Smooth muscle cell (in vitro differentiated cells): Measurements from ENCODE around the gene ZNF540. TPM values are rescaled to one million over a fixed set of nuclear protein-coding genes. Genes with fewer than 3 reads are reported as not detected.
"Not testable (repeated sequence)": the region's sequence is repeated elsewhere in the genome, so short reads cannot be mapped to it uniquely, and the experiment has no call there.

Experiments
- DNase-seq: peaks from one replicate; lab custom pipeline; 2025; ENCODE audit not compliant: unreplicated experiment; lab: John Stamatoyannopoulos, UW
- H2AFZ ChIP-seq: fragments of 200-600 bp; sonication (generic); 2 replicates; pipeline ENCODE4 v1.6.0; 2016; ENCODE audit warnings: antibody characterized with exemption, low read depth, mild to moderate bottlenecking
- H3F3A ChIP-seq: fragments of 200-600 bp; sonication (generic); 2 replicates; pipeline ENCODE4 v1.6.0; 2017; ENCODE audit warnings: antibody characterized with exemption, low read depth
- H3K27ac ChIP-seq: fragments of 200-600 bp; sonication (generic); 2 replicates; pipeline ENCODE4 v1.5.1; 2016; ENCODE audit warnings: low read depth, mild to moderate bottlenecking
- H3K27me3 ChIP-seq: fragments of 200-600 bp; sonication (generic); 2 replicates; pipeline ENCODE4 v1.6.1; 2016; ENCODE audit warnings: low read depth, mild to moderate bottlenecking
- H3K36me3 ChIP-seq: fragments of 200-600 bp; sonication (generic); 2 replicates; pipeline ENCODE4 v1.5.1; 2016; ENCODE audit warnings: low read depth
- H3K4me1 ChIP-seq: fragments of 200-600 bp; sonication (generic); 2 replicates; pipeline ENCODE4 v1.5.1; 2016; ENCODE audit warnings: low read depth
- H3K4me2 ChIP-seq: fragments of 200-600 bp; sonication (generic); 2 replicates; pipeline ENCODE4 v1.6.0; 2016; ENCODE audit warnings: mild to moderate bottlenecking
- H3K4me3 ChIP-seq: fragments of 200-600 bp; sonication (generic); 2 replicates; pipeline ENCODE4 v1.5.1; 2016; ENCODE audit warnings: mild to moderate bottlenecking
- H3K79me2 ChIP-seq: fragments of 200-600 bp; sonication (generic); 2 replicates; pipeline ENCODE4 v1.6.0; 2016; ENCODE audit warnings: low read depth, mild to moderate bottlenecking
- H3K9ac ChIP-seq: fragments of 200-600 bp; sonication (generic); 2 replicates; pipeline ENCODE4 v1.6.0; 2016; ENCODE audit warnings: low read depth
- H3K9me3 ChIP-seq: fragments of 200-600 bp; sonication (generic); replicated peaks from 2 replicates; pipeline ENCODE4 v1.5.1; 2016; ENCODE audit warnings: low read depth
- H4K20me1 ChIP-seq: fragments of 200-600 bp; sonication (generic); 2 replicates; pipeline ENCODE4 v1.6.0; 2016; ENCODE audit warnings: low read depth
- whole genome bisulfite sequencing: methylation state at CpG from one replicate; pipeline ENCODE4 v1.1.7; 2016; ENCODE audit warnings: low lambda C conversion rate; 5-methylcytosine and 5-hydroxymethylcytosine counted together
- polyA plus RNA-seq: library from polyadenylated mRNA; unstranded; fragments of >200 nt; fragmentation: Nextera tagmentation; extraction: Ambion mirVana; gene quantifications from 2 replicates; pipeline ENCODE4 v1.2.1, GENCODE V29; 2016
- total RNA-seq: library from RNA; depleted of rRNA; stranded (reverse); fragments of >200 nt; gene quantifications from 2 replicates; pipeline ENCODE4 v1.2.3, GENCODE V29; 2014
- TF ChIP-seq, protein P1 (sequence below): fragments of 200-600 bp; sonication (generic); IDR thresholded peaks from 2 replicates; pipeline ENCODE4 v1.5.1; 2017; ENCODE audit warnings: borderline replicate concordance, mild to moderate bottlenecking, antibody characterized with exemption; ENCODE audit not compliant: insufficient read depth, poor library complexity, severe bottlenecking

Gene ZNF540
- total and polyA plus RNA-seq, 2 experiments from 2014 or later: 0.70 TPM; not detected in 1

DNA sequence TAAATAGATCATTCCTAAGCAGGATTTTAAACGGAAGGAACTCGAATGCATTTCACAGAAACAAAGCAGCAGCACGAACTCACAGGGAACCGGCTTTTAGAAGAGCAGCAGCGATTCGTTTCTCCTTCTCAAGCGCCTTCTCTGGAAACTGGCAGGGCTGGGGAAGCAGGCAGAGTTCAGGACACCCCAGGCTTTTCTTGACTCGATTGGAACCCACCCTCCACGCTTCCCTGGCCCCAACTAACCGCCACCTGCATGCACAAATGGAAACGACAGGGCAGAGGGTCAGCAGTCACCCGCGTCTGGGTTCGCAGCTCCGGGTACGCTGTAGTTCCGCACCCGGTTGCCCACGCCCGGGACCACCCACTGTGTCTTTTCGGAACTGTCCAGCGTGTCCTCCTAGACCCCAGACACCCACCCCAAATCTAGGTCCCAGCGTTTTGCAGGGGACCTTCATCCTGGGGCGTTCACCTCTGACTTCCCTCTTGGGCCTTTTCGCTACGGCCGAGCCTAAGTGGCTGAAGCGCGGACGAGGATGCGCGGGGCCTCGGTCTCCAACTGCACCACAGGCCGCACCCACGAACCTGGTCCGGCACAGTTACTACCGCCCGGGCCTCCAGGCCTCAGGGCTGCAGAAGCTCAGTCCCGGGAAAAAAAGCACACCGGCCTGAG lies 60.1 kb downstream of the ZNF540 start:
- Histone ChIP-seq H4K20me1 (peaks cover 10% of the 10 kb centered on the region), H3K4me2 (peak overlapping the region; percentile 96), H3K9me3 (no peaks in the 10 kb centered on the region), H3K27ac (peak overlapping the region; percentile 32), H3F3A (peaks cover 11% of the 10 kb centered on the region), H3K27me3 (no peaks in the 10 kb centered on the region), H3K36me3 (peaks cover 2% of the 10 kb centered on the region), H3K4me3 (peak overlapping the region; percentile 82), H3K79me2 (peaks cover 49% of the 10 kb centered on the region), H2AFZ (peak overlapping the region; percentile 93), H3K9ac (peak overlapping the region; percentile 30), H3K4me1 (peaks cover 22% of the 10 kb centered on the region)
- 2% methylated on average over 40 of the region's 40 CpGs for WGBS
- TF ChIP-seq, protein P1, sequence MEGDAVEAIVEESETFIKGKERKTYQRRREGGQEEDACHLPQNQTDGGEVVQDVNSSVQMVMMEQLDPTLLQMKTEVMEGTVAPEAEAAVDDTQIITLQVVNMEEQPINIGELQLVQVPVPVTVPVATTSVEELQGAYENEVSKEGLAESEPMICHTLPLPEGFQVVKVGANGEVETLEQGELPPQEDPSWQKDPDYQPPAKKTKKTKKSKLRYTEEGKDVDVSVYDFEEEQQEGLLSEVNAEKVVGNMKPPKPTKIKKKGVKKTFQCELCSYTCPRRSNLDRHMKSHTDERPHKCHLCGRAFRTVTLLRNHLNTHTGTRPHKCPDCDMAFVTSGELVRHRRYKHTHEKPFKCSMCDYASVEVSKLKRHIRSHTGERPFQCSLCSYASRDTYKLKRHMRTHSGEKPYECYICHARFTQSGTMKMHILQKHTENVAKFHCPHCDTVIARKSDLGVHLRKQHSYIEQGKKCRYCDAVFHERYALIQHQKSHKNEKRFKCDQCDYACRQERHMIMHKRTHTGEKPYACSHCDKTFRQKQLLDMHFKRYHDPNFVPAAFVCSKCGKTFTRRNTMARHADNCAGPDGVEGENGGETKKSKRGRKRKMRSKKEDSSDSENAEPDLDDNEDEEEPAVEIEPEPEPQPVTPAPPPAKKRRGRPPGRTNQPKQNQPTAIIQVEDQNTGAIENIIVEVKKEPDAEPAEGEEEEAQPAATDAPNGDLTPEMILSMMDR: no peak
- DNase-seq: peak; percentile 41

DNA sequence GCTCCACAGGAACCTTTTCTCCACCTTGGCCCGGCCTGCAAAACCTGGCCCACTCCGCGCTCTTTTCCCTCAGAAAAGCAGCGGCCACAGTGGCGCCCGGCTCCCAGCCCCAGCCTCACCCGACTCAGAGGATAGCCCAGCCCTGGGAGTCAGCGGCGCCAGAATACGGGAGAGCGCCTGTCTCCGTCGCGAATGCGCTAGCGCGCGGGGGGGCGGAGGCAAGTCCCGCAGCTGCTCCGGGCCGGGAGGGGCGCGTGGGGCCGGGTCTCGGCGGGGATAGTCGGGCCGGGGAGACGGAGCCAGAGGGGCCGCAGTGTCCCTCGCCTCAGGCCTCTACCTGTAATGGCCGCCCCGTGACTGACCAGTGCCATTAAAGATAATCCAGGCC lies 60.6 kb downstream of the ZNF540 start, which contains the start of gene ZFP30:
Gene ZFP30 (minus strand): TSS at position 165 of the 388 bp plus-strand sequence. CDS start 7,643 bp downstream, outside the sequence.
- H2AFZ ChIP-seq: peak within 1 kb of the TSS; percentile 93
- no peaks in the 10 kb centered on the region for H3K27me3 ChIP-seq
- peak within 1 kb of the TSS; percentile 32 for H3K27ac ChIP-seq
- no peaks in the 10 kb centered on the region for H3K9me3 ChIP-seq
- no peaks in the 10 kb centered on the region for H3K36me3 ChIP-seq
- TF ChIP-seq, protein P1: no peak
- peak within 1 kb of the TSS; percentile 30 for H3K9ac ChIP-seq
- peak; percentile 85 for DNase-seq
- H3K4me1 ChIP-seq: peaks cover 22% of the 10 kb centered on the region
- H3K4me3 ChIP-seq: peak within 1 kb of the TSS; percentile 82
- H3F3A ChIP-seq: peaks cover 11% of the 10 kb centered on the region
- peaks cover 10% of the 10 kb centered on the region for H4K20me1 ChIP-seq
- peak within 1 kb of the TSS; percentile 96 for H3K4me2 ChIP-seq
- WGBS: under 1% methylated on average over 26 of the region's 34 CpGs
- H3K79me2 ChIP-seq: peaks cover 44% of the 10 kb centered on the region

DNA sequence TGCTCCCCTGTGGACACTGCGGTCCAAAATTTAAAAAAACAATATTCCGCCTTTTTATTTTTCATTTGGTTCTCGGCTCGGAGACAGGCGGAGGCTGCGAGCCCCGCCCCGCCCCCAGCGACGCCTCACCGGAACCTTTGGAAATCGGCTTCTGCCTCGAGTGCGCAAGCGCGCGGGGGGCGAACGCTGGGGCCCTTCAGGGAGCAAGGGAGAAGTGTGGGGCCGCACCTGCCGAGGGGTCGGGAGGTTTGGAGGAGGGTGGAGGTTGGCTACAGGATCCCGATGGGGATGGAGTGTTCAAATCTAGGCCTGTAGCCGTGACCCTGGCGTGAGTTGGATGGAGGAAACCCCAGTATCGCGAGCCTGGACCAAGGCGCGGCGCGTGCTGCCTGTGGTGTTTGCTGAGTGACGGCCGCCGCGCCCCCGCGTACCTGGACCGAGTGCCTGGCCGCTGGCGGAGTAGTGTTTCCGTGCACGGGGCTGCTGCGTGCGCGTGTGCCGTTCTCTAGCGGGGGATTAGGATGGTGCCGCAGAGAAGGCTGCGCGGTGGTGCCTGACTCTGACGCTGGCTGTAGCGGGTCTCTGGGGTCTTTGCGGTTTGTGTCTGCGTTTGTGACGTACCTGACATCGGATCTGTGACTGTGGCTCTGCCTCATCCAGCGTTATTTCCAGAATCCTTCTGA lies 61.2 kb downstream of the ZNF540 start:
- no peaks in the 10 kb centered on the region for H3K9me3 ChIP-seq
- H3K4me1 ChIP-seq: peaks cover 22% of the 10 kb centered on the region
- peak; percentile 85 for DNase-seq
- no peak overlapping the region for H3K9ac ChIP-seq
- H2AFZ ChIP-seq: peak overlapping the region; percentile 93
- no peaks in the 10 kb centered on the region for H3K27me3 ChIP-seq
- peak overlapping the region; percentile 96 for H3K4me2 ChIP-seq
- under 1% methylated on average over 56 of the region's 57 CpGs for WGBS
- TF ChIP-seq, protein P1: no peak
- H4K20me1 ChIP-seq: peaks cover 10% of the 10 kb centered on the region
- H3F3A ChIP-seq: peaks cover 11% of the 10 kb centered on the region
- peak overlapping the region; percentile 82 for H3K4me3 ChIP-seq
- H3K36me3 ChIP-seq: no peaks in the 10 kb centered on the region
- H3K27ac ChIP-seq: peak overlapping the region; percentile 32
- H3K79me2 ChIP-seq: peaks cover 38% of the 10 kb centered on the region

DNA sequence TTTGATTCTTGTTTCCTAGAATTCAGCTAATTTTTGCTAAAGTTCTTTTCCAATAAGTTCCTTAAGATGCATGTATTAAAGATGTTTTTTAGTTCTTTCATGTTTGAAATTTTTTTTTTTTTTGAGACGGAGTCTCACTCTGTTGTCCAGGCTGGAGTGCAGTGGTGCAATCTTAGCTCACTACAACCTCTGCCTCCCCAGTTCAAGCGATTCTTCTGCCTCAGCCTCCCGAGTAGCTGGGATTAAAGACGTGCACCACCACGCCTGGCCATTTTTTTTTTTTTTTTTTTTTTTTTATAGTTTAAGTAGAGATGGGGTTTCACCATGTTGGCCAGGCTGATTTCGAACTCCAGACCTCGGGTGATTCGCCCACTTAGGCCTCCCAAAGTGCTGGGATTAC lies 62.5 kb downstream of the ZNF540 start:
- peaks cover 25% of the 10 kb centered on the region for H3K79me2 ChIP-seq
- not testable (repeated sequence) for H2AFZ ChIP-seq, H3K4me3 ChIP-seq, H3K4me2 ChIP-seq, DNase-seq, H3K36me3 ChIP-seq, H3K9ac ChIP-seq, H3K27me3 ChIP-seq, H3K27ac ChIP-seq, H3K9me3 ChIP-seq
- H3K4me1 ChIP-seq: peaks cover 22% of the 10 kb centered on the region
- peaks cover 11% of the 10 kb centered on the region for H3F3A ChIP-seq
- 95% methylated on average over 8 of the region's 8 CpGs for WGBS
- H4K20me1 ChIP-seq: peaks cover 10% of the 10 kb centered on the region
